Kidney glomerular epithelial cell (primary cell): ENCODE results near the gene RGS11.

Experiments
- DNase-seq: peaks from one replicate; lab custom pipeline; 2025; lab: John Stamatoyannopoulos, UW

The RGS11 gene

DNA sequence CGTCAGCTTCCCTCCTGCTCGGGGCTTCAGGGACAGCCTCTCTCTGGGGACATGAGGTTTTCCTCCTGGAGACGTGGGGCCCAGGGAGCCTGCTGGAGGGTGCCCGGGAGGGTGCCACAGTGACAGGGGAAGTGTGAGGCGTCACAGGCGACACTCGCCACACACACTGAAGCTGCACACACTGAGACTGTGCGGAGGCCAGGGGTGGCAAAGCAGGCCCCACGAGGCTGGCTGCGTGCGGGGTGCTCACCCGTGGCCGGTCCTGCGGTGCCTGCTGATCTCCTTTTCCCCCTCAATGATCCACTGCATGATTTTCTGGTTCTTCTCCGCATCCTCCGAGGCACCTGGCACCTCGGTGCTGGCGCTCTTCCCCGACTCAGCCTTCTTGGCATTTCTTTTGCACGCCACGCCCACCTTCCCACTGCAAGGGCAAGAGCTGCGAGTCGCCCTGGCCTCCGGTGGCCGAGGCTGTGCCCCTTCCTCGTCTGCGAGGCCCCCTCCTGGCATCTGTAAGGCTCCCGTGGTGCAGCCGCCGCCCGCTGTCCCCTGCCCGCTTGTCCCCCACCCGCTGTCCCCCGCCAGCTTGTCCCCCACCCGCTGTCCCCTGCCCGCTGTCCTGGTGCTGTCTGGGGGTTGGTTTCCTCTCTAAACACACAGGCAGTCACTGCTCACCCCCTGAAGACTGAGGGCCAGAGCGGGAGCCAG lies 21.2 kb upstream of the RGS11 start:
- no peak for DNase-seq

DNA sequence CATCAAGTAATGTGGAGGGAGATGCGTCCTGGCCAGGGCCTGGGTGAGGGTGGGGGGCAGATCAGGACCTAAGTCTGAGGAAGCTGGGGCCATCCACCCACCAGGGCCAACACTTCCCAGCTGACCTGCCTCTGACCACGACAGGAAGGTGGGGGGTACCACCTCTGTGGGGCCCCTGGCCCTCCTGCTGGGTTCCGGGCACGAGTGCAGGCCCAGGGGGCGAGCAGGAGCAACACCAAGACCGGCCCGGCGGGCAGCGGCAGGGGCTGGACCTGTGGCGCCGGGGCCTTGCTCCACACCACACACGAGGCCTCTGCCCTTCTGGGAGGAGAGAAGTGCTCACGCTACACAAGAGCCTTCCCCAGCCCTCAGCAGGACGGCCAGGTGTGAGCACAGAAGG lies 20.5 kb upstream of the RGS11 start:
- no peak for DNase-seq

DNA sequence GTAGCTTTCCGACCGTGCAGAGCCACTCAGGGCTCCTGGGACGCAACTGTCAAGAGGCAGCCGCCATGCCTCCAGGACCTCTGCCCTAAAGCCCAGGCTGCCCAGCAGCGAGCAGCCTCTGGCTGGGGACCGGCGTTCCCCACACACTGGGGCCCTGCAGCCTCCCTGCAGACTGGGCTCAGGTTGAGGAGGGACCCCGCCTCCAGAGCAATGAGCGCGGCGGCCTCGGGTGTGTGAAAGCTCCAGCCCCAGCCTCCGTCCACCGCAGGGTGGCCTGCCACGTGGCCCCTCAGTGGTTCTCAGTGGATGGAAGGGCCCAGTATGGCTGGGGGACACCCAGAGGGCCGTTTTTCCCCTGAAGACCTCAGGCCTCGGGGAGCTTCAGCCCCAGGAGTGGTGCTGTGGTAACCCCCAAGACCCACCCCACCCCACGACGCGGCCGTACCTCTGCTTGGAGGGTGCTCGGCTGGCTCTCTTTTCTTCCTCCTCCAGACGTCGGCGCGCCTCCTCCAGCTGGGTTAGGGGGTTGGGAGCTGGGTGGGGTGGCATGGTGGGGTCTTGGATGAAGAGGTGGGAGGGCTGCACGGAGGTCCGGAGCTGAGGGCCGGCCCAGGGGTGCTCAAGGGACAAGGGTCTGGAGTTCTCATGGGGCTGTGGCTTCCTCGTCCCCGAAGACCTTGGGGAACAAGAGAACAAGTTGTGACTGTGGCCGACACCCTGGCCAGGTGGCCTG lies 17.5 kb upstream of the RGS11 start:
- no peak for DNase-seq

DNA sequence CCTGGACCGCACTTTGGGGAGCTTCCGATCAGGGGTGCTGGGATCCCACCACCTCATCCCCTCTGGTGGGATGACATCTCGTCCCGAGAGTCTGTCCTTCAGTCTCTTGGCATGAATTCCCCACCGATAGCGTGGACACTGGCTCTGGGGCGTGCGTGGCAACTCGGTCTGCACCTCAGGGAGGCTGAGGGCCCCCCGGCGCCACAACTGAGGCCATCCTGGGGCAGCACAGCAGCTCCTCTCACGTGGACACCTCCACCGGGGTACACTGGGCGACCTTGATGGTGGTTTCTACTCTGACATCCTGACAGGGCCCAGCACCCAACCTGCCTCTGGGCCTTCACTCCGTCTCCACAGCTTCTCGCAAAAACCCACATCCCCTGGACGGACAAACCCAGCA lies 15.8 kb upstream of the RGS11 start:
- DNase-seq, result no peak

DNA sequence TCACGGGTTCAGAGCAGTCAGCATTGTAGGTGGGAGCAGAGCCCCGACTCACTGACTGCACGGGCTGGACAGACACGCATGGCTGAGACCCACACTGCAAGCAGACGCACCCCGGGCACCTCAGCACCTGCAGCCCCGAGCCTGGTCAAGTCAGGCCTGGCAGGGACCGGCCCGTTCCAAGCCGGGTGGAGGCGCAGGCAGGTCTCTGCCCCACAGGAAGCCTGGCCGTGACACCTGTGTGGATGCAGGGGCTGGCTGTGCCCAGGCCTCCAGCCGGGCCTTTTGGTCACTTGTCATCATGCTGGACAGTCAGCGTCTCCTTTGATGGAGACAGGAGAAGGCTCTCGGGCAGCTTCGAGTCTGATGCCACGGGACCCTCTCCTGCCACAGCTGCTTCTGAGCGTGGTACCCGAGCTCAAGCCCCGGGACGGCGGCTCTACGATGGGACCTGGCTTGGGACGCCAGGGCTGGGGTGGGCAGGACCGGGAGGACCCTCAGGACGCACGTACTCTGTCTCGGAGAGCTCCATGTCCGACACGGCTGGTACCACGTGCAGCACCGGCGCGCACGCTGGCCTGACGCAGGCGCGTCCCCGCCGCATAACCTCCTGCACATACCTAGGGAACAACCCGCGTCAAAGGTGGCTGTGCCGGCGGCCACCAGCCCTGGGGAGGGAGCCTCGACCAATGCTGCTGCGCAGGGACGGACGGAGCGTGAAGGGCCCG lies 15.1 kb upstream of the RGS11 start:
- DNase-seq, result no peak

DNA sequence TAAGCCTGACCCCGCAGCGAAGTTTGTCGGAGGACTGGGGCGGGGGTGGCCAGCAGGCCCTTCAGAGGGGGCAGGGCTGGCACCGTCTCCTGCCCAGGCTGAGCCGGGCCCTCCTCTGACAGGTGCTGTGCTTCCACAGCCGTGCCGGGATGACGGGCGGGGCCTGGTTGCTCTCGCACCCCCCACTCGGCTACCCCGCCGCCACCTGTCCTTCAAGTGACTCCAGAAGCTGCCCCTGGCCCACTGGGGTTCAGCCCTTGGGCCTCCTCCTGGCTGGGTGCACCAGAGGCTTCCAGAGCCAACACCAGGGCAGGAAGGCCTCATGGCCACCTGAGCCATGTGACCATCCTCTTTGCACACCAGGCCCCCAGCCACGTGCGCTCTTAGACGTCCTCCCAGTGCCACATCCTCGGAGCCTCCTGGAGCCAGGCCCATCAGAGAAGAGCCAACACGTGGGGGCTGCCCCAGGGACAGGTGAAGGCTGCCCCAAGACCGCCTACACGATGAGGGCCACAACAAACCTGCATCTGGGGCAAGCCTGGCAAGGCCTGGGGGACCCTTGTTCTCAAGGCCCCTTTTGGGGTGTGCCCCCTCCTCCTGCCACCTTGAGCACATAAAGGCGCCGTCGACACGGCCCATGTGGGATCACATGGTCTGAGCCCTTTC lies 14.4 kb upstream of the RGS11 start:
- no peak for DNase-seq

DNA sequence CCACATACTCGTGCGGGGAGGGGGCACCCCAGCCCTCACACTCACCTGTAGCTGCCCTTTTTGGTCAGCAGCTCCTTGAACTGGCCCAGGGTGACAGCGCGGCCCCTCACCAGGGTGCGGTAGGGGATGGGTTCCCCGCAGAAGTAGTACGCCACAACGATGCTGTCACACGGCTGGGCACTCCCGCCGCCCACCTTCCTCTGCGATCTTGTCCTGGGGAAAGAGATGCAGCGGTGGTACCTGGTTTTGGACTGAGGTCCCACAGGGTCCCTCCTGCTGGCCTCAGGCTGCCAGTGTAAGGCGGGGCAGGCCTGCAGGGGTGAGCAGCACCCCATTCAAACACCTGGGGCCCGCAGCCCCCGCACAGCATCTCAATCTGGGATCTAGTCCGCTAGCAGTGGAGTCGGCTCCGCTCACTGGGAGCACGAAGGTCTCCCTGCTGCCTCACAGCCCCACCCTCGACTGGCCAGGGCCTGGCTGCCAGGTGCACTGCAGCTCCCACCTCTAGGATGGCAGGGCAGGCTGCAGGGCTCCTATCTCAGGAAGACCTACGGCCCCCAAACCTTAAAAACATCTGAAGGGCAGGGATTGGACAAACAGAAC lies 13.8 kb upstream of the RGS11 start:
- no peak for DNase-seq

DNA sequence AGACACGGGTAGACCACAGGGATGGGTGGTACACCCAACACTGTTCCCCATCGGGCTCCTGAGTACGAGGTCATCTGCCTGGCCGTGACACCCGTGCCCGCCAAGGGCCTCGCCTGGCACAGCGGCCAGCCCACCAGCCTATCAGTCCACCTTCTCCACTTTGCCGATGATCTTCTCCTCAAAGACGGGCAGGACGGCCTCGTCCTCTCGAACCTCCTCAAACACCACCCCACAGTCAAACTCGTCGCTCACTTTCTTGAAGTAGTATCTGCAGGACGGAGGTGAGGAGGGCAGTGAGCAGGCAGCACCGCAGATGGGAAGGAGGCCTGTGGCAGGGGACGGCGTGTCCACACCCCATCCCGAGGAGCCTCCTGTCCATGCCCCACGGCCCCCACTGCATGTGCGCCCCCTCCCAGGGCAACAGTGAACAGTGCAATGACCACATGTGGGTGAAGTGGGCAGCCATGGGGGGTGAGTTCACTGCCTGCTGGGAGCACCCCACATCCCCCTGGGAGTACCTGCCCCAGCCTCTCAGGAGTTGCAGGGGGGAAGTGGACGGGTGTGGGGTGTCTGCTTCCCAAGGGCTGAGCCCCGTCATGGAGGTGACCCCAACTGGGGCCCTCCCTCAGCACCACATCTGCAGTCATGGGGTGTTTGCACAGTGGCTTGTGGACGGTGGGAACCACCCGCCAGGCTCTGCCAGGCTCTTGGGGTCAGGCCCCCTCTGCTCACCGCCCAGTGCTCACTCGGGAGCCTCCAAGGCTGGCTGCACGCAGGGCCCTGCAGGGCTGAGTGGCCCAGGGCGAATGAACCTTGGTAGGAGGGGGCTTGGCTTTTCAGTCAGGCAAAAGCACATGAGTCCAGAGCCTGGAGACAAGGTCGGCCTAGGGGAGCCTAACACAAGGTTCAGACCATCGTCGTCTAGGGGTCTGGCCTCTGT lies 12.5 kb upstream of the RGS11 start:
- DNase-seq, result no peak

DNA sequence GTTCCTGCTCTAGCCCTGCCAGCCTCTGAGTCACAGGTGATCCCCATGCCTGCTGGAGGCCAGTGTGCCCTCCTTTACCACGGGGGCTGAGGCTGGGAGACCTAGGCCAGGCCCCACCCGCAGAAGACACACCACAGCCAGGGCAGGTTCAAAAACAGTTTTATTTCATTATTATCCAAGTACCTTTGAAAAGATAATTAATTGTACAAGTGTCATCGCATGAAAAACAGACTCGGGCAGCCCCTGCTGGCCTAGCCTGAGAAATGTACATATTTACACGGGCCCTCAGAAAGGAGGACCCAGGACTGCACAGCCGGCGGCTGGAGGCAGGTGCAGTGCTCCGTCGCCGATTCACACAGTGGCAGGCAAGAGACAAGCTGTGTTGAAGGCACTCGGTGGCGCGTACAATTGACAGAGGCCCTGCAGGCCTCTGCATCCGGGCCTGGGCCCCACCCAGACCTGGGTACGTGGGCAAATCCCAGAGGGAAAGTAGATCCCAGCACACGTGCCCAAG lies 11.6 kb upstream of the RGS11 start:
- DNase-seq, result no peak

DNA sequence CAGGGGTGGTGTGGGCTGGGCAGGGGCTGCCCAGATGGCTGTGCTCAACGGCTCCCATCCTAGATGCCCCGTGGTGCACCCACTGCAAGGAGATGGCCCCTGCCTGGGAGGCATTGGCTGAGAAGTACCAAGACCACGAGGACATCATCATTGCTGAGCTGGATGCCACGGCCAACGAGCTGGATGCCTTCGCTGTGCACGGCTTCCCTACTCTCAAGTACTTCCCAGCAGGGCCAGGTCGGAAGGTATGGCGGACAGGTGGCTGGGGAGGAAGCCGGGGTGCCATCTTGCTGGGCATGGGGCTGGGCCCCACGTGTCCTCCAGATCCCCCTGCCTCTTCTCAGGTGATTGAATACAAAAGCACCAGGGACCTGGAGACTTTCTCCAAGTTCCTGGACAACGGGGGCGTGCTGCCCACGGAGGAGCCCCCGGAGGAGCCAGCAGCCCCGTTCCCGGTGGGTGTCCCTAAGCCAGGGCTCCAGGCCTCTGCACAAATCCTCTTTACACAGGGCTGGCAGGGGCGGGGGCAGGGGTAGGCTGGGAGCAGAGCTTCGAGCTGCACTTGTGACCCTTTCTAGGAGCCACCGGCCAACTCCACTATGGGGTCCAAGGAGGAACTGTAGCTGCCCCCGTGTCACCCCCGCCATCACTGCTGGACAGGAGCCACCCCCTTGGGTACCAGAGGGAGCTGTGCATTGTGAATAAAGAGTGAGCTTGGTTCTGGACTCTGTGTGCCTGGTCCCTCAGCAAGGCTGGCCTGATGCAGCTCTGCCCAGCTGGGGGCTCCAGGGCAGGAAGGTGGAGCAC lies 10.9 kb upstream of the RGS11 start:
- DNase-seq, result no peak

DNA sequence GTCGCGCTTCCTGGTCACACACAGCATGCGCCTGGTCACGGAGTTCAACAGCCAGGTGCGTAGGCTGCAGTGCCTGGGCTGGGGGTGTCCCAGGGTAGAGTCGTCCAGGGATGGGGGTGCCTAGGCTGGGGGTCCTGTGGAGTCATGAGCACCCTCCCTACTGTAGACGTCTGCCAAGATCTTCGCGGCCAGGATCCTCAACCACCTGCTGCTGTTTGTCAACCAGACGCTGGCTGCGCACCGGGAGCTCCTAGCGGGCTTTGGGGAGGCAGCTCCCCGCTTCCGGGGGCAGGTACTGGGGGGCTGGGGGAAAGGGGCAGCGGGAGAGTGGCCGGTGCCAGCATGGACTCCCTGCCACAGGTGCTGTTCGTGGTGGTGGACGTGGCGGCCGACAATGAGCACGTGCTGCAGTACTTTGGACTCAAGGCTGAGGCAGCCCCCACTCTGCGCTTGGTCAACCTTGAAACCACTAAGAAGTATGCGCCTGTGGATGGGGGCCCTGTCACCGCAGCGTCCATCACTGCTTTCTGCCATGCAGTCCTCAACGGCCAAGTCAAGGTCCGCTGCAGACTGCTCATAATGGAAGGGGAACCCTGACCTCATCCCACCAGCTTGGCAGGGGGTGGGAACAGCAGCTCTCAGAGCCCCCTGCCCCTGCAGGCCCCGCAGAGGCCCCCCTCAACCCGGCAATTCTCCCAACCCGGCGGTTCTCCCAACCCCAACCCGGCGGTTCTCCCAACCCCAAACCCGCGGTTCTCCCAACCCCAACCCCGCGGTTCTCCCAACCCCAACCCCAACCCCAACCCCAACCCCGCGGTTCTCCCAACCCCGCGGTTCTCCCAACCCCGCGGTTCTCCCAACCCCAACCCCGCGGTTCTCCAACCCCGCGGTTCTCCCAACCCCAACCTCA lies 9.7 kb upstream of the RGS11 start:
- DNase-seq, result no peak

DNA sequence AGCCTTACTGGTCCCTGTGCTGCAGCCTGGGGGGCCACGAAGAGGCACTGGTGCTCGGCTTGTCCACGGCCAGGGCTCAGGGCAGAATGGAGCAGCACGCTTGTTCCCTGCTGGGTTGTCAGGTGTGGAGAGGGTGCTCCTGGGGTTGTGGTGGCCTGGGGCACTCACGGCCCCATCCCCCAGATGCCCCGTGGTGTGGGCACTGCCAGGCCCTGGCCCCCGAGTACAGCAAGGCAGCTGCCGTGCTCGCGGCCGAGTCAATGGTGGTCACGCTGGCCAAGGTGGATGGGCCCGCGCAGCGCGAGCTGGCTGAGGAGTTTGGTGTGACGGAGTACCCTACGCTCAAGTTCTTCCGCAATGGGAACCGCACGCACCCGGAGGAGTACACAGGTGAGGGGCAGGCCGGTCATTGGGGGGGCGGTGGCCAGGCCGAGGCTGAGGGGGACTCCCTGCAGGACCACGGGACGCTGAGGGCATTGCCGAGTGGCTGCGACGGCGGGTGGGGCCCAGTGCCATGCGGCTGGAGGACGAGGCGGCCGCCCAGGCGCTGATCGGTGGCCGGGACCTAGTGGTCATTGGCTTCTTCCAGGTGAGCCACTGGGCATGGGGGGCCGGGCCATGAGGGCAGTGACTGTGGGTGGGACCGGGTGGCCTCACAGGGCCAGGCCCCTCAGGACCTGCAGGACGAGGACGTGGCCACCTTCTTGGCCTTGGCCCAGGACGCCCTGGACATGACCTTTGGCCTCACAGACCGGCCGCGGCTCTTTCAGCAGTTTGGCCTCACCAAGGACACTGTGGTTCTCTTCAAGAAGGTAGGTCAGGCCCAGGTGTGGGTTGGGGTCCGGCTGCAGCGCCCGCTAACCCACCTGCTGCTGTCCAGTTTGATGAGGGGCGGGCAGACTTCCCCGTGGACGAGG lies 8.7 kb upstream of the RGS11 start:
- no peak for DNase-seq

DNA sequence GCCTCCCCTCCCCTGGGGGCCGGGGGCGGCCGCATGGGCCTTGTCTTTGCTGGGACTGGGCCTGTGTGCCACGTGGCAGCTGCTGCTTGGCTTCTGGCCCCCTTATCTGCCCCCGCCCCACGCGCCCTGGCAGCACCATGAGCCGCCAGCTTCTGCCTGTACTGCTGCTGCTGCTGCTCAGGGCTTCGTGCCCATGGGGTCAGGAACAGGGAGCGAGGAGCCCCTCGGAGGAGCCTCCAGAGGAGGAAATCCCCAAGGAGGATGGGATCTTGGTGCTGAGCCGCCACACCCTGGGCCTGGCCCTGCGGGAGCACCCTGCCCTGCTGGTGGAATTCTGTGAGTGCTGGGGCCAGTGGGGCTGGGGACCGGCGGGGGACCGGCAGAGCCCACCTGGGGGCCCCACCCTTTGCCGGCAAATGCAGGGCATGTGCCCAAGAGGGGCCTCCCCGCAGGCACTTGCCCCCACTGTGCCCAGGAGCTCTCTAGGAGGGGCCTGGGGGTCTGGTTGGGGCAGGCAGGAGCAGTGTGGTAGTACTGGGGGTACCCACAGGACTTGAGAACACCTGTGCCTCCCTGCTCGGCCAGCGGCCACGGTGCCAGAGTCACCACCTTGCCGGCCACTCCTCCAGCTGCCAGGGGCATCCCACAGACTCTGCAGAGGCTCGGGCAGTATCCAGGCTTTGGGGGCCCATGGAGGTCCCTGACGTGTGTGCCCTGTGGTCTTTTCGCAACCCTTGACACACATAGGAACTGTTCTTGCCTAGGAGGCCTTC lies 7.5 kb upstream of the RGS11 start, which contains the start of gene PDIA2:
Gene PDIA2, plus strand, starts transcription at position 132 of the 773 bp plus-strand sequence. Its CDS starts 6 bp downstream, at position 138.
- no peak for DNase-seq

DNA sequence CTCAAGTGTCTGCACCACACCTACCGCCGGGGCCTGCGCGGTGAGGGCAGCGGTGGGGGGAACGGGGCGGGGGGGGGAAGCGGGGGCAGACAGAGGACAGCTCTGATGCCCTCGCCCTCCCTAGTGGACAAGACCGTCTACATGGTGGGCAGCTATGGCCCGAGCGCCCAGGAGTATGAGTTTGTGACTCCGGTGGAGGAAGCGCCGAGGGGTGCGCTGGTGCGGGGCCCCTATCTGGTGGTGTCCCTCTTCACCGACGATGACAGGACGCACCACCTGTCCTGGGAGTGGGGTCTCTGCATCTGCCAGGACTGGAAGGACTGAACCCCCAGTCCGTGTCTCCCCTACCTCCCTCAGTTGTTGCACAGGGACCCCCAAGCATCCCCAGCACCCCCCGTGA lies 6.7 kb upstream of the RGS11 start:
- DNase-seq, result no peak

DNA sequence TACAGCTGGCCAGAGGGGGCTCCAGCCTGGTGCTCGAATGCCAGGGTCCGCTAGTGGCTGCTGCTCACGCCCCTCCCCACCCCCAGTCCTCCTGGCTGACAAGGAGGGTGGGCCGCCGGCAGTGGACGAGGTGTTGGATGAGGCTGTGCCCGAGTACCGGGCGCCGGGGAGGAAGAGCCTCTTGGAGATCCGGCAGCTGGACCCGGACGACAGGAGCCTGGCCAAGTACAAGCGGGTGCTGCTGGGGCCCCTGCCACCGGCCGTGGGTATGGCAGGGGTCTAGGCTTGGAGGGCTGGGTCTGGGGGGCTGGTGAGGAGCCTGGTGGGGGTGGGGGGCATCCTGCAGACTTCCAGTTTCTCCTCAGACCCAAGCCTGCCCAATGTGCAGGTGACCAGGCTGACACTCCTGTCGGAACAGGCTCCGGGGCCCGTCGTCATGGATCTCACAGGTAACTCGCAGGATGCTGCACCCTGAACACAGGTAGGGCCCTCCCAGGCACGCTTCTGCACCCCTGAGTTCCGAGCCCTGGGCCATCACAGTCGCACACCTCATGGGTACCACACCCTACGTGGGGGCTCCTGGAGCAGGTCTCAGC lies 6.0 kb upstream of the RGS11 start:
- no peak for DNase-seq

DNA sequence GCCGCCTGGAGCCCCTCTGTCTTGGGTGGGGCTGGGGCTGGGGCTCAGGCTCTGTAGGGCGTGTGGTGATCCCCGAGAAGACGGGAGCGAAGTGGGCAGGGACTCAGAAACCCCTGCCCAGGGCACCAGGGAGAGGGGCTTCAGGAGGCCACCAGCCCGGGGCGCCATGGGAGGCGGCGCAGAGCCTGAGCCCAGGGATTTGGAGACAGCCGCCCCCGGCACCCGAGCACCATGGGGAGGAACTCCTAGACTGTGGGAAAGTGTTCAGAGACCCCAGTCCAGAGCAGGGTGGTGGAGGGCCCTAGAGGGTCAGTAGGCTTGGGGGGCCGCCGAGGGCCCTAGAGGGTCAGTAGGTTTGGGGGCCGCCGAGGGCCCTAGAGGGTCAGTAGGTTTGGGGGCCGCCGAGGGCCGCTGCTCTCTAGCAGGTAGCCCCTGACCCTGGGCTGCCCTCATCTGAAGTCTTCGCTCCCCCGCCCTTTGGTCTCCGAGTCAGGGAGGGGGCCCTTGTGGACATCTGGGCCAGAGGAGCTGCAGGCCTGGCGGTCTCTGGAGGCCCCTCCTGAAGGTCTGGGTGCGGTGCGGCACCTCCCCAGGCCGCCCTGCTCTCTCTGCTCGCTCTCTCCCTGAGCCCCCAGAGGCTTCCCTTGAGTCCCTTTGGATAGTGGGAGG lies 5.4 kb upstream of the RGS11 start:
- no peak for DNase-seq
